GM12874 (cell line): ENCODE results near the gene SLC38A1.

ENCODE experiments used
- TF ChIP-seq, protein P1 (sequence below): IDR thresholded peaks from 2 replicates; pipeline ENCODE4 v1.5.1; 2011; ENCODE audit warnings: low read depth, mild to moderate bottlenecking, control low read depth, low read length, moderate library complexity; ENCODE audit not compliant: insufficient read depth

Gene SLC38A1

DNA sequence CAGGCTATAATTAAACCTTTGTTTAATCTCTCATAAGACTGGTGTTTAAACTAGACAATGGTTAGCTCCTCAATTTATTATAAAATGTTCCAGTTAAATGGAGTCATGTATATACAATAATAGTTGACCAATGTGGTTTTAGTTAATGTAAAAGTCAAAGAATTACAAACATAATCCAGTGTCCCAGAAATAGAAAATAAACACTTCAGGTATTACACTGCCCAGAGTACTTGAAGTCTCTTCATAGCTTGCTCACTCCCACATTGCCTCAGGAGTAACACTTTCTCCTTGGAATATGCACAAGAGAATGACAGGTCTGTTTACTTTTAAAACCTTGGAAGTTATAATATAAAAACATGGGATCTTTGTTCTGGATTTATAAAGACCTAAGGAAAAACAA, 60.5 kb downstream of the SLC38A1 start:
- TF ChIP-seq, protein P1, sequence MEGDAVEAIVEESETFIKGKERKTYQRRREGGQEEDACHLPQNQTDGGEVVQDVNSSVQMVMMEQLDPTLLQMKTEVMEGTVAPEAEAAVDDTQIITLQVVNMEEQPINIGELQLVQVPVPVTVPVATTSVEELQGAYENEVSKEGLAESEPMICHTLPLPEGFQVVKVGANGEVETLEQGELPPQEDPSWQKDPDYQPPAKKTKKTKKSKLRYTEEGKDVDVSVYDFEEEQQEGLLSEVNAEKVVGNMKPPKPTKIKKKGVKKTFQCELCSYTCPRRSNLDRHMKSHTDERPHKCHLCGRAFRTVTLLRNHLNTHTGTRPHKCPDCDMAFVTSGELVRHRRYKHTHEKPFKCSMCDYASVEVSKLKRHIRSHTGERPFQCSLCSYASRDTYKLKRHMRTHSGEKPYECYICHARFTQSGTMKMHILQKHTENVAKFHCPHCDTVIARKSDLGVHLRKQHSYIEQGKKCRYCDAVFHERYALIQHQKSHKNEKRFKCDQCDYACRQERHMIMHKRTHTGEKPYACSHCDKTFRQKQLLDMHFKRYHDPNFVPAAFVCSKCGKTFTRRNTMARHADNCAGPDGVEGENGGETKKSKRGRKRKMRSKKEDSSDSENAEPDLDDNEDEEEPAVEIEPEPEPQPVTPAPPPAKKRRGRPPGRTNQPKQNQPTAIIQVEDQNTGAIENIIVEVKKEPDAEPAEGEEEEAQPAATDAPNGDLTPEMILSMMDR, result no peak

DNA sequence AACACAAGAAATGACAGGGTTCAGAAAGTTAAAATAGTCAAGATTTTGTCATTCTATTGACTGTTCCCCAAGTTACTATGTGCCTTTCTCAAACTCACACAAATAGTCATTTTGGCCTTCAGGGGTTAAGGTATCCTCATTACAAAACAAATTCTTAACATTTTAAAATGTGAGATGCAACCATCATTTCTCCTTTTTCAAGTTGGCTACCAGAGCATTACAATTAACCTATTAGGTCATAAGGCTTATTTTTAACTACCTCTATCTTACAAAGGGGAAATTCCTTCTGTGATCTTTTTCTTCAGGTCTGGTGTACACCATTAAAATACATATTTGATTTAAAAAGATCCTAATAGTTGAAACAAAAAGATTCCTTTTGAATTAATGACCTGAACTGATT, 61.2 kb downstream of the SLC38A1 start:
- TF ChIP-seq, protein P1, result no peak

DNA sequence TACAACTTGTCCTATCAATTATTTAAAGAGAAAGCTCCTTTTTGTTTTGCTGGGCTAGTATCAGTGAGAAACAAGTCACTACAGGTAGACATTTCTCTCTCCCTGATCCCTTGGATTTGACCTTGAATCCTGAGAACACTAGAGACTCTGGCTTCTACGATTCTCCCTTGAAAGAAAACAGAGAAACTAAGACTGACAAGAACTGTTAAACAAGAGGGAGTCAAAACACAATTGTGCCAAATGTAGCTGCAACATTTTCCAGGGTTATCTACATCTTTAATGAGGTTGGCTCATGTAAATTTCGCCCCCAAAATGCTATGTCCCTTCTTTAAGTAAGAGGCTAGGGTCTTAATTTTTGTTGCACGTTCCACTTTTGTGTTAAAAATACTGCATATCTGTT, 62.4 kb downstream of the SLC38A1 start:
- TF ChIP-seq, protein P1, result no peak

DNA sequence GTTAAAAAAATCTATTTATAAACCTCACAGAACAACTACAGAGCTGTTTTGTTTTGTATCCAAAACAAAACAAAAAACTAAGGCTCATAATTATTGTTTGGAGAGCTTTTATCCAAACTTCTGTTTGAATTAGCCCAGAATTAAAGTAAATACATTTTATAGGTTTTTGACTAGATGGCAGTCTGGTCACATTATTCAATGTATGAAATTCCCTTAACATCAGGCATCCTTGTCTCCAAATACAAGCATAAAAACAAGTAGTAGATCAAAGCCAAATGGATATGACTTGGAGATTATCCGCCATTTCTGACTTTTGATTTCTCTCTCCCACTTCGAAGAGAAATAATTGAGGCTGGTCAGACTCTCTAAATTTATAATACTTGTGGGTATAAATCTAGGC, 63.5 kb downstream of the SLC38A1 start:
- TF ChIP-seq, protein P1, result no peak

DNA sequence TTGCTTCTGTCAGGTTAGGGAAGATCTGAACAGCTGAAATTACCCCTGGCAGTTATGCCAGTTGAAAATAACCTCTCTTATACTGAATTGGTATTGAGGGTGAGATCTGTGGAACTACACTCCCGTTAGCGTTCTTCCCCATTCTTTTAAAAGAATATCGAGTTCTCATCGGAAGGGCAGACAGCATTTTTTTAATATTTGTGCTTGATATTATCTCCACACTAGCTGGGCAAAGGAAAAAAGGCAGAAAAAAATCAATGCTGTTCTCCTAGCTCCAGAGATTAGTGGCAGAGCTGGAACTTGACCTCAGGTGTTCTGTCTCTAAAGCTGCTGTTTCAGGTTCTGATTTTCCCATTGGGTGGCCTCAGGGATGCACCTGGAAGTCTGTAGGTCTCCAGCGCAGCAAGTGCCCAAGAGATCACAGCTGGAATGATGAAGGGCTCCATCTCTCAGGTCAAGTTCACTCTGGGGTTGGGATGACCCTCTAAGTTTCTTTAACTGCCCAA, 67.5 kb downstream of the SLC38A1 start:
- TF ChIP-seq, protein P1, result no peak

DNA sequence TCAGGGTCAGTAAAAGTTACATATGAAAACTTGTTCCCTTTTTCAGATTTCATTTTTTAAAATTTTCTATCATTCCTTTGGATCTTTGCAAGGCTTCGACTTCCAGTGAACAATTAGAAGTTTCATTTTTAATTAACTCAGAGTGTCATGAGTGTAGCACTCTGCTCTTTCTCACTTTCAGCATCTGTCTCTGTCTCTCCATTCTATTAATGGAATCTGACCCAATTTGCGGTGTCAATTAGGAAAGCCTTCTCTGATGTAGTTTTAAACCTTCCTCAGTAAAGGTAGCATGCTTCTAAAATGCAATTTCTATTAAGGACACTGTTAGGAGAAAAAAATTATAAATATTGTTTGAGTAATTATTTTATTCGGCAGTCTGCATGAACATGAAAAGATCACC, 68.3 kb downstream of the SLC38A1 start:
- TF ChIP-seq, protein P1, result no peak

DNA sequence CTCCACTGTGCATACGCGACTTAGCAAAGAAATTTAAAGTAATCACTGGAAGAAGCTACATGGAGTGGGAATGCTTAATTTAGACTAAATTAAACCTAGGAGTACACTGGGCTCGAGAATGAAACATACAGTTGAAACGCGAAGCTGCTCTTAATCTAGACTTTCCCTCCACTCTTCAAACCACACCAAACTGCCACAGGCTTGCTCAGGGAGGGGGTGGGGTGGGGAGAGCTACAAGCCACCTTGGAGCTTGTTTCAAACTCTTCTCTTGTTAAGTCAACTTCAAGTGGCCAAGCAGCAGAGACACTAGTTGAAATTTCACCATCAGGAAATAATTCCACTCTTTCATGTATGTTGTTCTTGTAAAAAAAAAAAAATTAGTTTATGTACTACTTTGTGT, 69.9 kb downstream of the SLC38A1 start:
- TF ChIP-seq, protein P1, result no peak

DNA sequence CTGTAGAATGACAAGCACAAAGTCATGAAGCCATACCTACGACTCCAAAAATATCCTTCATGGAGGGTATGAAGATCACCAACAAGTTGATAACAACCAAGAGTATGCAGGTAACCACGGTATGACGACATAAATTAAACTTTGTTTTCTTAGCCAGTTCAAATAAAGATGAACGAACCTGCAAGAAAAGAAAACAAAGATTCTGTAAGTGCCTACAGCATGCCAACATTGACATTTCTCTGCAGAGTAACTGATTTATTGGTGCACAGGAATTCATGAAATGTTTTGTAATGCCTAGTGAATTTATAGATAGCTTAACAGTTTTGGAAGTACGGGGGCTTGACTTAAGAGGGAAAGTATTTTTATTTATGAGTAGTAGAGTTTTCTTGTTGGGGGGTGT, 71.0 kb downstream of the SLC38A1 start:
- TF ChIP-seq, protein P1, result no peak
